OCI-LY7 (cell line): ENCODE measurements around the gene PSG2. TPM values are rescaled to one million over a fixed set of nuclear protein-coding genes. Genes with fewer than 3 reads are reported as not detected.
"Not testable (repeated sequence)": the region's sequence is repeated elsewhere in the genome, so short reads cannot be mapped to it uniquely, and the experiment has no call there.

Experiments
- BruUV-seq: library from RNA; stranded (reverse); fragments of 400-500 nt; replicated peaks from 2 replicates; lab custom pipeline; 2021; lab: Mats Ljungman, UMichigan
- CTCF ChIA-PET: fragments of 300-600 bp; sonication (Branson Sonifier 250); formaldehyde crosslinking; loops from one replicate; lab custom pipeline; 2022; ENCODE audit warnings: antibody characterized with exemption; ENCODE audit not compliant: unreplicated experiment; lab: Charles Lee
- POLR2A ChIA-PET: fragments of 300-600 bp; sonication (Branson Sonifier 250); formaldehyde crosslinking; loops from one replicate; lab custom pipeline; 2022; ENCODE audit warnings: antibody characterized with exemption; lab: Charles Lee
- DNase-seq: peaks from one replicate; pipeline ENCODE4 v3.0.0-alpha.2; 2015; ENCODE audit warnings: low spot score
- H2AFZ ChIP-seq: fragments of 200-600 bp; sonication (generic), shearing (Covaris generic); 2 replicates; pipeline ENCODE4 v1.6.1; 2014; ENCODE audit warnings: mild to moderate bottlenecking, antibody characterized with exemption, low read length, moderate library complexity
- H3K27ac ChIP-seq: fragments of 200-600 bp; sonication (generic); 2 replicates; pipeline ENCODE4 v1.5.1; 2014; ENCODE audit warnings: mixed run types, low read depth, mild to moderate bottlenecking, moderate library complexity, low read length, inconsistent platforms; ENCODE audit not compliant: poor library complexity, severe bottlenecking
- H3K36me3 ChIP-seq: fragments of 200-600 bp; sonication (generic); 2 replicates; pipeline ENCODE4 v1.6.1; 2014; ENCODE audit warnings: mild to moderate bottlenecking, antibody characterized with exemption, low read length, moderate library complexity, mixed read lengths; ENCODE audit not compliant: insufficient read depth
- H3K4me1 ChIP-seq: fragments of 200-600 bp; sonication (generic); 2 replicates; pipeline ENCODE4 v1.5.1; 2014; ENCODE audit warnings: mild to moderate bottlenecking, low read length; ENCODE audit not compliant: insufficient read depth, poor library complexity, severe bottlenecking
- H3K4me2 ChIP-seq: fragments of 200-600 bp; sonication (generic); 2 replicates; pipeline ENCODE4 v1.6.1; 2014; ENCODE audit warnings: mild to moderate bottlenecking, low read length
- H3K4me3 ChIP-seq: fragments of 200-600 bp; sonication (generic); 2 replicates; pipeline ENCODE4 v1.5.1; 2014; ENCODE audit warnings: mild to moderate bottlenecking, low read depth, low read length; ENCODE audit not compliant: poor library complexity, severe bottlenecking
- H3K79me2 ChIP-seq: fragments of 200-600 bp; sonication (generic); 2 replicates; pipeline ENCODE4 v1.6.1; 2016; ENCODE audit warnings: low read depth, mild to moderate bottlenecking, low read length, moderate library complexity, mixed read lengths; ENCODE audit not compliant: insufficient read depth
- H3K9me2 ChIP-seq: fragments of 200-600 bp; sonication (generic); 2 replicates; pipeline ENCODE4 v1.6.1; 2016; ENCODE audit warnings: mild to moderate bottlenecking, low read length, mixed read lengths; ENCODE audit not compliant: insufficient read depth
- H3K9me3 ChIP-seq: fragments of 200-600 bp; sonication (generic); 2 replicates; pipeline ENCODE4 v1.6.1; 2014; ENCODE audit warnings: mild to moderate bottlenecking, mixed run types, low read length, mixed read lengths
- H4K20me1 ChIP-seq: fragments of 200-600 bp; sonication (generic); 2 replicates; pipeline ENCODE4 v1.6.1; 2014; ENCODE audit warnings: mild to moderate bottlenecking, antibody characterized with exemption, low read length, moderate library complexity, mixed read lengths; ENCODE audit not compliant: insufficient read depth
- intact Hi-C: fragments of 100-400 bp; cut with micrococcal nuclease; formaldehyde crosslinking; loops from one replicate; pipeline ENCODE4 v1.10.0; 2022; ENCODE audit not compliant: unreplicated experiment
- total RNA-seq, 2 experiments: library from RNA; depleted of rRNA in 1 of 2; stranded (reverse); fragments of >200 nt in 1 of 2; shearing (Covaris generic) in 1 of 2; gene quantifications; 2 replicates each; pipeline ENCODE4 v1.2.3, GENCODE V29; 2014 to 2022
- TF ChIP-seq, protein P1 (sequence below): fragments of 200-600 bp; sonication (generic); conservative IDR thresholded peaks from 2 replicates; pipeline ENCODE4 v1.5.1; 2014; ENCODE audit warnings: mild to moderate bottlenecking, antibody characterized with exemption, low read length, moderate library complexity, mixed read lengths

PSG2 gene
- total RNA-seq, 2 experiments from 2014 or later: not detected

- H3K27ac ChIP-seq, H3K79me2 ChIP-seq, H3K4me1 ChIP-seq, H3K4me2 ChIP-seq, DNase-seq, H3K4me3 ChIP-seq, H3K9me3 ChIP-seq, H3K36me3 ChIP-seq, POLR2A ChIA-PET, H3K9me2 ChIP-seq, H2AFZ ChIP-seq, H4K20me1 ChIP-seq, CTCF ChIA-PET, intact Hi-C loops, BruUV-seq: not testable (repeated sequence)
- TF ChIP-seq, protein P1, sequence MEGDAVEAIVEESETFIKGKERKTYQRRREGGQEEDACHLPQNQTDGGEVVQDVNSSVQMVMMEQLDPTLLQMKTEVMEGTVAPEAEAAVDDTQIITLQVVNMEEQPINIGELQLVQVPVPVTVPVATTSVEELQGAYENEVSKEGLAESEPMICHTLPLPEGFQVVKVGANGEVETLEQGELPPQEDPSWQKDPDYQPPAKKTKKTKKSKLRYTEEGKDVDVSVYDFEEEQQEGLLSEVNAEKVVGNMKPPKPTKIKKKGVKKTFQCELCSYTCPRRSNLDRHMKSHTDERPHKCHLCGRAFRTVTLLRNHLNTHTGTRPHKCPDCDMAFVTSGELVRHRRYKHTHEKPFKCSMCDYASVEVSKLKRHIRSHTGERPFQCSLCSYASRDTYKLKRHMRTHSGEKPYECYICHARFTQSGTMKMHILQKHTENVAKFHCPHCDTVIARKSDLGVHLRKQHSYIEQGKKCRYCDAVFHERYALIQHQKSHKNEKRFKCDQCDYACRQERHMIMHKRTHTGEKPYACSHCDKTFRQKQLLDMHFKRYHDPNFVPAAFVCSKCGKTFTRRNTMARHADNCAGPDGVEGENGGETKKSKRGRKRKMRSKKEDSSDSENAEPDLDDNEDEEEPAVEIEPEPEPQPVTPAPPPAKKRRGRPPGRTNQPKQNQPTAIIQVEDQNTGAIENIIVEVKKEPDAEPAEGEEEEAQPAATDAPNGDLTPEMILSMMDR: peak; percentile 58
Measured at GRCh38 chr19:43087702-43088340, 5.3 kb upstream of the PSG2 start.

DNA sequence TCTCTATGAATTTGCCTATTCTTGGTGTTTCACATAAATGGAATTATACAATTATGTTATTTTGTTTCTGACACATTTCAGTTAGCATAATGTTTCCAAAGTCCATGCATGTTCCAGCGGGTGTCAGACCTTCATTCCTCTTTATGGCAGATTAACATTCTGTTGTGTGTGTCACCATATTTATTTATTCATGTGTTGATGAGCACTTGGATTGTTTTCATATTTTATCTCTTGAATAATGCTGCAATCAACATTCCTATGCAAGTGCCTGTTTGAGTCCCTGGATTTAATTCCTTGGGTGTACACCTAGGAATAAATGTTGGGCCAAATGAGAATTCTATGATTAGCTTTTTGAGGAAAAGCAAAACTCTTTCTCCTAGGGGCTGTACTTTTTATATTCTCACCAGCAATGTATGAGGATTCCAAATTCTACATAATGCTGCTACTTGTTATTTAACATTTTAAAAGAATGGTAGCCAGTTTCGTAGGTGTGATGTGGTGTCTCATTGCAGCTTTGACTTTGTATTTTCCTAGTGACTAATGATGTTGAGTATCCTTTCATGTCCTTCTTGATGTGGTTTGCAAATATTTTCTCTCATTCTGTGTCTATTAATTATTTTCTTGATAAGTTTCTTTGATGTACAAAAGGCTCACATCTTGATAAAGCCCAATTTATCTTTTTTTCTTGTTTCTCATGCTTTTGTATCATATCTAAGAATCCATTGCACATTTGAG lies 3.5 kb upstream of the PSG2 start:
- H4K20me1 ChIP-seq, H2AFZ ChIP-seq, H3K9me2 ChIP-seq, H3K4me2 ChIP-seq, H3K9me3 ChIP-seq, H3K4me1 ChIP-seq, intact Hi-C loops, POLR2A ChIA-PET, BruUV-seq, H3K27ac ChIP-seq, H3K4me3 ChIP-seq, H3K36me3 ChIP-seq, DNase-seq, H3K79me2 ChIP-seq, CTCF ChIA-PET: not testable (repeated sequence)

DNA sequence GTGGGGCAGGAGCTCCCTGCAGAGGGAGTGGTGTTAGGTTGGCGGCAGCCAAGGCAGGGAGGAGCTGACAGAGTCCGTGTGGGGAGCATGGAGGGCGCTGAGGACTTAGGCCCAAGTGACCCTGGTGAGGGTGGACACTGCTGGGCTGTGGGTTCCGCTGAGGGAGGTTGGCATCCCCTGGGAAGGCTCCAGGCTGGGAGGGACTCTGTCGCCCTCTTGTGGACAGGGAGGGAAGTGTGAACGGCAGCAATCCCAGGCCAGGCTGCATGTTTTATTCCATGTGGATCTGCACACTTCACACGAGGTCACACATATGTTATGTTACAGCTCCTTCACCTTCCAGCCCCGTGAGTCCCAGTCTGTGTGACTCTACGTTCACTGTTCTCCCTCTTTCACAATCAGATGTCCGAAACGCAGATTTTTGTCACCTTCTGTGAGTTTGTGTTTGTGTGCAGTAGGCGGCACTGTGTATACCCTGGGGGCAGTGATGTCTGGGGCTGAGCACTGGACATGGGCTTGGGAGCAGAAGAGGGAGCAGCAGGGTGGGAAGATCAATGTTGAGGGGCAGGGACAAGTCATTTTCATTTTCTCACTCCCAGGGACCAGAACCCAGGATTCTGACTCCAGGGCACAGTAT lies 1.8 kb upstream of the PSG2 start:
- CTCF ChIA-PET, H4K20me1 ChIP-seq, H3K36me3 ChIP-seq, H2AFZ ChIP-seq, intact Hi-C loops, POLR2A ChIA-PET, H3K4me3 ChIP-seq, BruUV-seq, H3K9me3 ChIP-seq, H3K4me2 ChIP-seq, H3K9me2 ChIP-seq, H3K27ac ChIP-seq, H3K79me2 ChIP-seq, H3K4me1 ChIP-seq: not testable (repeated sequence)
- peak; percentile 12 for DNase-seq
- TF ChIP-seq, protein P1: peak; percentile 65

DNA sequence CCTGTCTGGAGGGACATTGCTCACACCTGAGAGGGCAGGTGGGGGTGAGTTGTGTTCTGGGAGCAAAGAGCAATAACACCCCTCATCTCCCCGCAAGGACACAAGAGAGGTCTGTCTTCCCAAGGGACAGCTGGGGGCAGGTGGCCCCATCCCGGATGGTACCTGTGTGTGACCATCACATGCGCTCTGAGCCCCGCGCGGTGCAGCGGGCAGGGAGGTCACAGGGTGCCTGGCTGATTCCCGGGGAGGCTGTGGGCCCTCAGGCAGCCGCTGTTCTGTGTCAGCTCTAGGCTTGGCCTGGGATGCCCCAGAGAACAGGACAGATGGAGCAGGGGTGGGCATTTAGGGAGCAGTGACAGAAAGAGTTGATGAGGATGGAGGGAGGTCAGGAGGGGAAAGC lies 1.2 kb upstream of the PSG2 start:
- H3K27ac ChIP-seq, H3K4me3 ChIP-seq, H3K9me3 ChIP-seq, H3K79me2 ChIP-seq, H3K4me1 ChIP-seq, intact Hi-C loops, H4K20me1 ChIP-seq, H3K4me2 ChIP-seq, POLR2A ChIA-PET, H3K36me3 ChIP-seq, CTCF ChIA-PET, BruUV-seq, DNase-seq, H3K9me2 ChIP-seq, H2AFZ ChIP-seq: not testable (repeated sequence)
